Keratinocyte (primary cell): ENCODE measurements around the gene APEX1. TPM values are rescaled to one million over a fixed set of nuclear protein-coding genes. Genes with fewer than 3 reads are reported as not detected.

Experiments used
- DNase-seq: peaks from one replicate; pipeline ENCODE4 v3.0.0-alpha.2; 2011; ENCODE audit warnings: low read depth, missing footprints, low spot score
- FAIRE-seq: peaks from 2 replicates; lab custom pipeline; 2011; peaks lifted over from hg19 to GRCh38; lab: Jason Lieb, UNC
- H2AFZ ChIP-seq: 2 replicates; pipeline ENCODE4 v1.6.0; 2012; ENCODE audit warnings: low read length, control low read depth, inconsistent platforms; ENCODE audit not compliant: control insufficient read depth
- H3K27ac ChIP-seq: 2 replicates; pipeline ENCODE4 v1.5.1; 2011; ENCODE audit warnings: low read length; ENCODE audit not compliant: control insufficient read depth, insufficient read depth
- H3K27me3 ChIP-seq: 3 replicates; pipeline ENCODE4 v1.6.0; 2011; ENCODE audit warnings: low read length; ENCODE audit not compliant: control insufficient read depth, insufficient read depth; ENCODE audit errors: extremely low read depth
- H3K36me3 ChIP-seq, 2 experiments: 2 replicates in 1 of 2; 3 replicates in 1 of 2; pipeline ENCODE4 v1.5.1; 2011; ENCODE audit warnings: low read length in 2 of 2, mild to moderate bottlenecking in 1 of 2; ENCODE audit not compliant: control insufficient read depth in 2 of 2, insufficient read depth in 2 of 2; ENCODE audit errors: extremely low read depth in 1 of 2
- H3K4me1 ChIP-seq: 3 replicates; pipeline ENCODE4 v1.5.1; 2011; ENCODE audit warnings: low read length; ENCODE audit not compliant: control insufficient read depth, insufficient read depth; ENCODE audit errors: extremely low read depth
- H3K4me2 ChIP-seq: 3 replicates; pipeline ENCODE4 v1.6.0; 2011; ENCODE audit warnings: low read depth, low read length; ENCODE audit not compliant: control insufficient read depth, insufficient read depth; ENCODE audit errors: extremely low read depth
- H3K4me3 ChIP-seq, 3 experiments: fragments of 200-600 bp in 1 of 3; sonication (generic) in 1 of 3; 2 replicates in 2 of 3; 3 replicates in 1 of 3; pipeline ENCODE4 v1.5.1; 2011 to 2016; ENCODE audit warnings: low read length in 3 of 3, mild to moderate bottlenecking in 3 of 3, control low read depth in 2 of 3, inconsistent platforms in 1 of 3, low read depth in 1 of 3, mixed read lengths in 1 of 3, mixed run types in 1 of 3, moderate library complexity in 1 of 3; ENCODE audit not compliant: control insufficient read depth in 2 of 3, insufficient read depth in 2 of 3; ENCODE audit errors: extremely low read depth in 1 of 3
- H3K79me2 ChIP-seq: 2 replicates; pipeline ENCODE4 v1.6.0; 2012; ENCODE audit warnings: low read length; ENCODE audit not compliant: control insufficient read depth, insufficient read depth
- H3K9ac ChIP-seq: 3 replicates; pipeline ENCODE4 v1.6.0; 2011; ENCODE audit warnings: low read length; ENCODE audit not compliant: control insufficient read depth, insufficient read depth; ENCODE audit errors: extremely low read depth
- H3K9me1 ChIP-seq: 3 replicates; pipeline ENCODE4 v1.6.0; 2011; ENCODE audit warnings: low read length; ENCODE audit not compliant: control insufficient read depth, insufficient read depth; ENCODE audit errors: extremely low read depth
- H3K9me3 ChIP-seq: 2 replicates; pipeline ENCODE4 v1.5.1; 2012; ENCODE audit warnings: low read depth, low read length; ENCODE audit not compliant: control insufficient read depth
- H4K20me1 ChIP-seq: 3 replicates; pipeline ENCODE4 v1.6.0; 2011; ENCODE audit warnings: low read length; ENCODE audit not compliant: control insufficient read depth, insufficient read depth; ENCODE audit errors: extremely low read depth
- EZH2 ChIP-seq: IDR thresholded peaks from one replicate; pipeline ENCODE4 v1.6.1; 2012; ENCODE audit warnings: inconsistent platforms, mild to moderate bottlenecking, low read length, moderate library complexity
- dilution Hi-C: fragments of 300-500 bp; cut with MboI; formaldehyde crosslinking; loops from one replicate; pipeline ENCODE4 v1.7.0; 2020; ENCODE audit warnings: low sequenced_read_pairs; ENCODE audit not compliant: extremely low pct_ligation_motif_present
- polyA plus RNA-seq, 5 experiments: library from polyadenylated mRNA; depleted of rRNA in 3 of 5; stranded (reverse) in 3 of 5; stranded (forward) in 1 of 5; unstranded in 1 of 5; fragments of >200 nt; gene quantifications; 1 replicate in 1 of 5; 2 replicates in 3 of 5; 3 replicates in 1 of 5; pipeline versions ENCODE4 v1.2.1 to v1.2.3, GENCODE V29; 2011 to 2012; ENCODE audit warnings: missing spikeins in 2 of 5, low read depth in 1 of 5, low replicate concordance in 1 of 5
- TF ChIP-seq, protein P1 (sequence below), 3 experiments: IDR thresholded peaks in 1 of 3; conservative IDR thresholded peaks in 1 of 3; optimal IDR thresholded peaks in 1 of 3; 2 replicates in 2 of 3; 3 replicates in 1 of 3; pipeline versions ENCODE3 to v1.5.1; 2011; ENCODE audit warnings: low read length in 3 of 3, mild to moderate bottlenecking in 3 of 3, moderate library complexity in 2 of 3, control low read depth in 1 of 3, inconsistent platforms in 1 of 3; ENCODE audit not compliant: insufficient read depth in 2 of 3; ENCODE audit errors: extremely low read depth in 1 of 3

The APEX1 gene
- polyA plus RNA-seq, 1 donor (not counting 4 experiments of a cell fraction or from before 2014, with no cell fraction given), result 234 TPM

DNA sequence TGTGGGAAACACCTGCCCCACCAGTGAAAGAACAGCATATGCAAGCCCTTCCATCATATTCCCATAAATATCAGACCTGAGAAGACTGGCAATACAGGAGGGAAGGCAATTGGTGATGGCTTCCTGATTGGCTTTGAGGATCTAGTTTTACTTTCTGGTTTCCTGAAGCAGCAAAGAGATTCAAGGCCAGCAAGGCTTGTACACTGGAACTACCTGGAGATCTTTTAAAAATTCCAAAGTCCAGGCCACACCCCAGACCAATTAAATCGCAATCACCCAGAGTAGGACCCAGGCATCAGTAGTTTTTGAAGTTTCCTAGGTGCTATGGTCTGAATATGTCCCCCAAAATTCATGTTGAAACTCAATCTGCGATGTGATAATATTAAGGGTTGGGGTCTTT is 38.8 kb upstream of the APEX1 start:
- TF ChIP-seq, protein P1, sequence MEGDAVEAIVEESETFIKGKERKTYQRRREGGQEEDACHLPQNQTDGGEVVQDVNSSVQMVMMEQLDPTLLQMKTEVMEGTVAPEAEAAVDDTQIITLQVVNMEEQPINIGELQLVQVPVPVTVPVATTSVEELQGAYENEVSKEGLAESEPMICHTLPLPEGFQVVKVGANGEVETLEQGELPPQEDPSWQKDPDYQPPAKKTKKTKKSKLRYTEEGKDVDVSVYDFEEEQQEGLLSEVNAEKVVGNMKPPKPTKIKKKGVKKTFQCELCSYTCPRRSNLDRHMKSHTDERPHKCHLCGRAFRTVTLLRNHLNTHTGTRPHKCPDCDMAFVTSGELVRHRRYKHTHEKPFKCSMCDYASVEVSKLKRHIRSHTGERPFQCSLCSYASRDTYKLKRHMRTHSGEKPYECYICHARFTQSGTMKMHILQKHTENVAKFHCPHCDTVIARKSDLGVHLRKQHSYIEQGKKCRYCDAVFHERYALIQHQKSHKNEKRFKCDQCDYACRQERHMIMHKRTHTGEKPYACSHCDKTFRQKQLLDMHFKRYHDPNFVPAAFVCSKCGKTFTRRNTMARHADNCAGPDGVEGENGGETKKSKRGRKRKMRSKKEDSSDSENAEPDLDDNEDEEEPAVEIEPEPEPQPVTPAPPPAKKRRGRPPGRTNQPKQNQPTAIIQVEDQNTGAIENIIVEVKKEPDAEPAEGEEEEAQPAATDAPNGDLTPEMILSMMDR (optimal IDR thresholded peaks at IDR 0.05 in 1 of 3, IDR thresholded peaks at IDR 0.05 in 1 of 3, conservative IDR thresholded peaks at IDR 0.05 in 1 of 3; ENCODE audit: extremely low read depth in 1 of 3, insufficient read depth in 2 of 3, low read length in 3 of 3), result no peak
- TF ChIP-seq EZH2, result no peak
- dilution Hi-C loops, result no loop called here
- Histone ChIP-seq H3K79me2 (peaks cover 12% of the 10 kb centered on the region), H4K20me1 (no peaks in the 10 kb centered on the region), H3K36me3 (no peaks in the 10 kb centered on the region), H3K4me1 (peaks cover 6% of the 10 kb centered on the region), H3K9me3 (no peaks in the 10 kb centered on the region), H3K9ac (no peak overlapping the region), H3K4me2 (no peak overlapping the region), H3K27ac (no peak overlapping the region), H3K9me1 (no peaks in the 10 kb centered on the region), H2AFZ (peak overlapping the region; percentile 65), H3K27me3 (no peaks in the 10 kb centered on the region), H3K4me3 (no peak overlapping the region)
- no peak for FAIRE-seq
- no peak for DNase-seq

DNA sequence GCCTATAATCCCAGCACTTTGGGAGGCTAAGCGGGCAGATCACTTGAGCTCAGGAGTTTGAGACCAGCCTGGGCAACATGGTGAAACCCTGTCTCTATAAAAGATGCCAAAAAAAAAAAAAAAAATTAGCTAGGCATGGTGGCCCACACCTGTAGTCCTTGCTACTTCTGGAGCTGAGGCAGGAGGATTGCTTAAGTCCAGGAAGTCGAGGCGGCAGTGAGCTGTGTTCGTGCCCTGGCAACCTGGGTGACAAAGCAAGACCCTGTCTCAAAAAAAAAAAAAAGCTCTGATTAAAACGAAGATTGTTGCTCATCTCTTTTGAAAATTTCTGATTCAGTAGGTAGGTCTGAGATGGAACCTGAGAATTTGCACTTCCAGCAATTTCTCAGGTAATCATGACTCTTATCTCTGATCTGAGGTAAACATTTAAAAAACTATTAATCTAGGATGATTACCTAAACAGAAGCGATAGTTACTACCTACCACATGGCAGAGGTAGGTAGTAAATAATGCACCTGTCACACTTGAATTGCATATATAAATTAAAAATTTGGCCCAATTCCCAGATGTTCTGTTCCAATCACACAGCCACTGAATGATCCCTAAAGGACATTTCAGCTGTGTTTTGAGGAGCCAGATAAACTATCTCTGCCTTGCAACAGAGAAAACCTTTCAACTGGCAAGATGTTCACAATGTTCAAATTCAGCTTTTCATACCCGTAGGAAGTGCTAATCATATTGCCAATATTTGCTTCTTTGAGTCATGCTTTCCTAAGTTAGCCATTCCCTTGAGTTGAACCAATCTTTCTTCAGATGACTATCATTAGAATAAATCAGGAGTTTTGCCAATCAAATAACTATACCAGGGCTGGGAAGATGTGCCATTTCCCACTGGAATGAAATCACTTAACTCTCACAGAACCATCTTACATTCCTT is 37.5 kb upstream of the APEX1 start:
- DNase-seq, result no peak
- Histone ChIP-seq H3K9ac (no peak overlapping the region), H3K4me1 (no peaks in the 10 kb centered on the region), H3K36me3 (no peaks in the 10 kb centered on the region), H3K9me1 (no peaks in the 10 kb centered on the region), H3K4me2 (no peak overlapping the region), H3K27ac (no peak overlapping the region), H3K4me3 (no peak overlapping the region), H3K79me2 (no peaks in the 10 kb centered on the region), H2AFZ (no peak overlapping the region), H4K20me1 (no peaks in the 10 kb centered on the region), H3K9me3 (no peaks in the 10 kb centered on the region), H3K27me3 (no peaks in the 10 kb centered on the region)
- TF ChIP-seq, protein P1 (optimal IDR thresholded peaks at IDR 0.05 in 1 of 3, IDR thresholded peaks at IDR 0.05 in 1 of 3, conservative IDR thresholded peaks at IDR 0.05 in 1 of 3; ENCODE audit: extremely low read depth in 1 of 3, insufficient read depth in 2 of 3, low read length in 3 of 3), result no peak
- no peak for TF ChIP-seq EZH2
- FAIRE-seq, result no peak
- dilution Hi-C loops, result no loop called here
